ENCODE measurements around the gene ZXDC.

GRCh38 chr3:126446301-126446700 is 29.4 kb downstream of the ZXDC start:
- TF ChIP-seq, protein P1, sequence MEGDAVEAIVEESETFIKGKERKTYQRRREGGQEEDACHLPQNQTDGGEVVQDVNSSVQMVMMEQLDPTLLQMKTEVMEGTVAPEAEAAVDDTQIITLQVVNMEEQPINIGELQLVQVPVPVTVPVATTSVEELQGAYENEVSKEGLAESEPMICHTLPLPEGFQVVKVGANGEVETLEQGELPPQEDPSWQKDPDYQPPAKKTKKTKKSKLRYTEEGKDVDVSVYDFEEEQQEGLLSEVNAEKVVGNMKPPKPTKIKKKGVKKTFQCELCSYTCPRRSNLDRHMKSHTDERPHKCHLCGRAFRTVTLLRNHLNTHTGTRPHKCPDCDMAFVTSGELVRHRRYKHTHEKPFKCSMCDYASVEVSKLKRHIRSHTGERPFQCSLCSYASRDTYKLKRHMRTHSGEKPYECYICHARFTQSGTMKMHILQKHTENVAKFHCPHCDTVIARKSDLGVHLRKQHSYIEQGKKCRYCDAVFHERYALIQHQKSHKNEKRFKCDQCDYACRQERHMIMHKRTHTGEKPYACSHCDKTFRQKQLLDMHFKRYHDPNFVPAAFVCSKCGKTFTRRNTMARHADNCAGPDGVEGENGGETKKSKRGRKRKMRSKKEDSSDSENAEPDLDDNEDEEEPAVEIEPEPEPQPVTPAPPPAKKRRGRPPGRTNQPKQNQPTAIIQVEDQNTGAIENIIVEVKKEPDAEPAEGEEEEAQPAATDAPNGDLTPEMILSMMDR (IDR thresholded peaks at IDR 0.05) = no peak
- no peak for TF ChIP-seq POLR2AphosphoS5 (IDR thresholded peaks at IDR 0.05; ENCODE audit: insufficient read depth in 1 of 2, low read depth in 1 of 2)
- no peak for TF ChIP-seq POLR2A (IDR thresholded peaks at IDR 0.05)
